ENCODE data around the gene SHISA6. TPM values are rescaled to one million over a fixed set of nuclear protein-coding genes. Genes with fewer than 3 reads are reported as not detected.

The SHISA6 gene
- total RNA-seq (2014; rRNA removed; shearing (Covaris generic)), result not detected in 2 replicates
- not detected in 2 replicates for polyA plus RNA-seq (2015; cell fraction: cytosol; rRNA removed)
- polyA plus RNA-seq (2015; cell fraction: nucleus; rRNA removed), result not detected in 2 replicates

DNA sequence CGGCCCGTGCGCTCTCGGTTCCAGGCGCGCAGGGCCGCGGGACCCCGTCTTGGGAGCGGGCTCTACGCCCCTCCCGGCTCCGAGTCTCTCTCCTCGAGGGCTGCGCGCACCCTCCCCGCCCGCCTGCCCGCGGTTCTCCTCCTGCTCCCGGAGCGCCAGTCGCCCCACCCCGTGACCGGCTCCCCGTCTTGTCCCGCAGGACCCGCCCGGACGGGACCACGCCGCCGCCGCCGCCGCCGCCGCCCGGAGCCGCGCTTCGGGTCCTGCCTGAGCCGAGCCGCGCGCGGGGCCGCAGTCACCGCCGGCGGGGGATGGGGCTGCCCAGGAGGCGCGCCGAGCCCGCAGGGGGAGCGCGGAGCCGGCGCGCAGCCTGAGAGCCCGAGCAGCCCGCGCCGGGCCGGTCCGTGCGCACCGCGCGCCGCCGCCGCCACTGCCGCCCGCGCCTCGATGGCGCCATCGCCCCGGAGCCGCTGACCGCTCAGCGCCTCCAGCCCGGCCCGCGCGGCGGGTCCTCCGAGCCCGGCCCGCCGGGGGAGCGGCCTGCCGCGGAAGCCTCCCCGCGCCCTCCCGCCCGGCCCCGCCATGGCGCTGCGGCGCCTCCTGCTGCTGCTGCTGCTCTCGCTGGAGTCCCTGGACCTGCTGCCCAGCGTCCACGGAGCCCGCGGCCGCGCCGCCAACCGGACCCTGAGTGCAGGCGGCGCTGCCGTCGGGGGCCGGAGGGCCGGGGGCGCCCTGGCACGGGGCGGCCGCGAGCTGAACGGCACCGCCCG lies at the start of gene SHISA6:
Gene SHISA6 (plus strand): TSS at position 373 of the 770 bp plus-strand sequence.
- no peak for DNase-seq (ENCODE audit: low read depth)

DNA sequence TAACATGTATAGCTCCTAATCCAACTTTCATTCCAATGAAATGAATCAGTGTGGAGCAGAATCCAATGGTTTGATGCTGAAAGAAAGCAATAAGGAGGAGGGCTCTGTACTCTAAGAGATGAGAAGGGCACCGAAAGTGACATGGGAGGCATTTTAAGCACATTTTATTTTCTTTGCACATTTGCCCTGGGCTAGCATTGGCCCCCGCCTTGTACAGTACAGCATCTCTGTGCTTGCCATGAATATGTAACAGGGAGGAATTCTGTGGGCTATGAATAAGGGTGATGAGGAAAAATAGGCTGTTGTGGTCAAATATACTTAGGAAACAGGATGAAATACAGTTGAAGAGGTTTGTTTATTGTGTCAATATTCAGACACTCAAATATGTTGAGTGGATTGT lies 45.2 kb upstream of the SHISA6 start:
- DNase-seq (ENCODE audit: low read depth), result no peak

DNA sequence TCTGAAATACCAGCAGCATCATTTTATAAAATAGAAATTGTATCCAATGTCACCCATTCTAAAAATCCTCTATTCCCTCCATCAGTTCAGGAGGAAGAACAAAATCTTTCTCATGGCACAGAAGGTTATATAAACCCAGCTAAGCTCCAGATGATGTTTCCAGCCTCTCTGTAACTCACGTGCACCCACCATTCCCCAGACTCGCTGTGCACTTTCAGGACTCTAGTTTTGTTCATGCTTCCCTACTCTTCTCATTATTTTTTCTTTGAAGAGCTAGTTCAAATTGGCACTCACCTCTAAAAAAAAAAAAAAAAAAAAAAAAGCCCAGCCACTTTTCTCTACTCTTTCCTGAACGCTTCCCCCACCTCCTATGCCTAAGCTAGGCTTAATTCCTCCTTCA lies 36.0 kb upstream of the SHISA6 start:
- DNase-seq (ENCODE audit: low read depth), result no peak

DNA sequence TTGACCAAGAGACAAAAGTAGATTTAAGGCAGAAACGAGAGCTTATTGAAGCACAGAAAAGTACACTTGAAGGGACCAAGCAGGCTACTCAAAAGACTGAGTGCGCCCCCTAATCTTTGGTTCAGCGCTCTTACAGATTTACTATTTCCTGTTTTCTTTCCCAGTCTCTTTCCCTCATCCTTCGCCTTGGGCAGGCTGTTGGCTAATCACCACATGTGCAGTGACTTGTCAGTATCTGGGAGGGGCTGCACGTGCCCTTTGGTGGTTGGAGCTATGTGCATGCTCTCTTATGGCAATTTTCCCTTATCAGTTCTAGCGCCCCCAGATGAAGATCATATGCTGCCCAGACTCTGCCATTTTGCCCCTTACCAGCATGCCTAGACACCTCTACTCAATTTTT lies 35.4 kb upstream of the SHISA6 start:
- no peak for DNase-seq (ENCODE audit: low read depth)

DNA sequence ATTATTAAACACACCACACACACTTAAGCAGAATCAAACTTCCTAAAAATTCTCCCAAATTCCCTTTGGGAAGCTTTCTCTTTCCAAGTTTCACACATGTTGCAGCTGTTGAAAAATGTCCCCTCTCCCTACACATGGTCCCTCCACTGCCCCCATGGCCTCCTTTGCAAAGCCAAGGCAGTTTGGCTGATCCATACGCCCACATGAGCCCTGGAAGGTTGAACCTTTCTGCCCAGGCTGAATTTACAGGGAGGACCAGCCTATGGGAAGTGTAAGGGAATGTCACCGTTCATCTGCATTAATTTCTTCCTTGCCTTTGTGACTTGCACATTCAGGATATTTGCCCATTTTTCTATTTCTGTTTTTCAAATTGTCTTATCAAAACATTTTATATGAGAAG lies 31.1 kb upstream of the SHISA6 start:
- no peak for DNase-seq (ENCODE audit: low read depth)

DNA sequence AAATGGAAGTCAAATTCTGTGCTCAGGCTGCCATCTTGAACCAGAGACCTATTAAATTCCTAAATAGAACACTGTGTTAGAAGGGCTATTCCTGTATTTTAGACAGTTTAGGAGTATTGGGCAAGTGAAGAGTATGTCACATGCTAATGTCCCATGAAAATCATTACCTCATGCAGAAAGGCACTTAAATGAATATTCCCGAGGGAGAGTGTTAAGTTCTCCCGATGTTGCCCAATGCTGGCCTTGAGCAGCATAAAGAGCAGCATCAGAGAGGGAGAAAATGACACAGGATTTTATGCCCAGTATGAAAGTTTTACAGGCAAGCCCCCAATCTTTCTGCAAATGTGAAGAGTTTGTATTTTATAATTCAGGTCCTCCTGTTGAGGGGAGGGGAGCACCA lies 28.2 kb upstream of the SHISA6 start:
- DNase-seq (ENCODE audit: low read depth), result no peak

DNA sequence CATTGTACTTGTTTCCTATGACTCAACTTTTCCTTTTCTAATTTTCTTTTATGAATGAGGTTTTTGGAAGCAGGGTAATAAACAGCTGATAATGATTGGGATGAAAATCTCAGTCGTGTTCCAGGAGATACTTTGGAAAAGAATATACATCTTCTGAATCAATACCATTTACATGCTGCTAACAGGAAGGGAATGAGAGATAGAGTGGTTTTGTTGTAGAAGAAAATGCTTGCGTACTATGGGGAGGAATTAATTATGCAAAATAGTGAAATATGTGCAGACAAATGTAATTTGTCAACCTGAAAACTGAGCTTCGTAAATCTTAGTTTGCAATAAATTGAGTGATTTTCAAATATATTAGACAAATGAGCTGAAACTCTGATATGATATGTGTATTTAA lies 24.0 kb upstream of the SHISA6 start:
- no peak for DNase-seq (ENCODE audit: low read depth)

DNA sequence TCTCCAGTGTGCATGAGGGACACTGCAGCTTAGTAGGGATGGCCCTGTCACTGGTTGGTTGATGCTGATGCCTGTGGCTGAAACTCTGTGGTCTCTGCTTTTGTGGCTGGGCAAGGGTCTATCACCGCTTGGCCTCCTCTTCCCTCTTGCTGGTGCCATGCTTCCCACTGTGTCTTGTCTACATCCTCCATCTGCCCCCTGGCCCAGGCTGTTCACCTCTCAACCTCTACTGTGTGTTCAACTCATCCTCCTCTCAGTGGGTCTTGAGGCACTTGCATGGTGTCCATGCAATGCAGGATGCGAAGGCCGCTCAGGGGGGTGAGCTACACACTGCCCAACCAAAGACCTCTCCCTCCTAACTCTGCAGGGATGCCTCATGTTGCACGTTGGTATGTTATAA lies 19.8 kb upstream of the SHISA6 start:
- no peak for DNase-seq (ENCODE audit: low read depth)

DNA sequence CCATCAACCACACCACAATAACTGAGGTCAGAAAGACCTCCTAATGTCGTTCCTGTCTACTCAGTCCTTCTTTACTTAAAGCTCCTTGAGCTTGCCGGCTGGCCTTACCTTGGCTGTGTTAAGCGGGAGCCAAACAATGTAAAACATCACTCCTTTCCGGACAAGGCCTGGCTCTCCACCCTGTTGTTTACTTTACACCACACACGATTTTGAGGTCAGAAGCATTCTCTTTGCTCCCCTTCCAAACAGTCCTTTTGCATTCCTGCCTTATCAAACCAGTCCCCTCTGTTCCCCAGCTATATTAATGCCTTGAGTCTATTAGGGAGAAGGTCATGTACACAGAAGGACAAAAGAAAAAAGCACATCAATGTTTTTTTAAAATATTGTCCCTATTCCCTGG lies 19.3 kb upstream of the SHISA6 start:
- no peak for DNase-seq (ENCODE audit: low read depth)

DNA sequence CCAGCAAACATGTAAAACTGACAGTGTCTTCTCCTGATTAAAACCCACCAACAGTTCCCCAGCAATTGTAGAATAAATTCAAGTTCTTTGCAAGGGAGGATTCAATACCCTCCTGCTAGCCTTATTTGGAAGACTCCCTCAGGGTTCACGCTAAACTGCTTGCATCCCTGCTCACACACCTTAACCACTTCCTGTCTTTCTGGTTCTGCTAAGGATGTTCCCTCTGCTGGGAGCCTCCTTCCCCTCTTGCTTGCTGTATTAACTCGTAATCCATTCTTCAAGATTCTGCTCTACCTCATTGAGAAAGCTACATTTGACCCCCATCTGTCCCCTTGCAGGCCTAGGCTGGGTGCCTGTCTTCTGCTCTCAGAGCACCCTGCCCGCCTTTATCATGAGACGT lies 2.3 kb upstream of the SHISA6 start:
- DNase-seq (ENCODE audit: low read depth), result no peak

DNA sequence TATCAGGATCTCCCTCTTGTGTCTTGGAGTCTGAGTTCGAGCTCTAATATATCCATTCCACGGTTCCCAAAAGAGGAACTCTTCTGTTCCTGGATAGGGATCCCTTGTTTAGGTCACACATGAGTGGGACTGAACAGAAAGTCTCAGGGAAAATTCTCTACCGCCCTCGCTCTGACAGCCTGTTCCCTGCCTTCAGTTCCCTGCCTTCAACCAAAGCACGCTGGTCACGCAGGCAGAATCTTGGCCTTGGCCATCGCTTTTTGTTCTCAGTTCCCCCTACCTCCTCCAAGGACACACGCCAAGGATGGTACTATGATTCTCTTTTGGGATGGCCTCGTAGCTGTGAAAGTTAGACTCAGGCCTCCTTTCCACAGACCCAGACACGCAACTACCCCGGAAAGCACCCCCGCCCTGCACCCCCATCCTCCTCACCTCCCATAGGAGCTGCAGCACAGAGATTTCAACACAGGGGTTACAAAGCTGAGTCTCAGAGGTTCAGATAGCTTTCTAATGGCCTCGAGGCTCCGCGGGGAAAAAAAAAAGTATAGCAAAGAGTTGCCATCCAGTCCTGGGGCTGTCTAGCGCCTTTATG lies 1.5 kb upstream of the SHISA6 start:
- DNase-seq (ENCODE audit: low read depth), result no peak

DNA sequence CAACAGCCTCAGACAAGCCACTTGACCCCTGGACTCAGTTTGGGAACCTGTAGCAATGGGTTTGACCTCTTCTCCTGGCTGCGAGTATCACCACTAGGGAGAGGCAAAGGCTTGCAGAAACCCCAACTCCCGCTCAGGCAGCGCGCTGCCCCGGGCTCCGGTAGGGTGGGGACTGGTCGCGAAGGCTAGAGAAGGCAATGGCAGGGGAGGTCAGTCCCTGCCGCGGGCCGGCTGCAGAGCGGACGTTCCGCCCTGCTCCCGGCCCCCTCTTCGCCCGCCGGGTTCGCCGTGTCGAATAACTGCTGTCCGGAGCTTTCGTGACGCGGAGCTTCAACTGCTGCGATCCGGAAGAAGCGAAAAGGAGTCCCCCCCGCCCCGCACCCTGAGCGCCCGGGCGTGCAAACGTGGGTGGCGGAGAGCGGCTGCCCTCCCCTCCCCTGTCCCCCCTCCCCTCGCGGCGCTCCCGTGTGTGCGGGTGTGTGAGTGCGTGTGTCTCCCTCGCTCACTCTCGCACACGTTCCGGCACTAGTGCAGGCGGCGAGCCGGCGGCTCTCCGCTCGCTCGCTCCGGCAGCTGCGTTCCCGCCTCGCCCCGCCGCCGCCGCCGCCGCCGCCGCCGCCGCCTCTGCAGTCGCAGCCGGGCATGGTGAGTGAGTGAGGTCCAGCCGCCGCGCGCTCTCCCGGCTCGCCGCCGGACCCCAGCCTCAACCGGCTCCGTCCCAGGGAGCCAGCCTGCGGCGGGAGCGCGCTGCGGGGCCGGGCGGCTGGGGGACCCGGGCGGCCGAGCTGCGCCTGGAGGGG lies 772 bp upstream of the SHISA6 start:
- no peak for DNase-seq (ENCODE audit: low read depth)

DNA sequence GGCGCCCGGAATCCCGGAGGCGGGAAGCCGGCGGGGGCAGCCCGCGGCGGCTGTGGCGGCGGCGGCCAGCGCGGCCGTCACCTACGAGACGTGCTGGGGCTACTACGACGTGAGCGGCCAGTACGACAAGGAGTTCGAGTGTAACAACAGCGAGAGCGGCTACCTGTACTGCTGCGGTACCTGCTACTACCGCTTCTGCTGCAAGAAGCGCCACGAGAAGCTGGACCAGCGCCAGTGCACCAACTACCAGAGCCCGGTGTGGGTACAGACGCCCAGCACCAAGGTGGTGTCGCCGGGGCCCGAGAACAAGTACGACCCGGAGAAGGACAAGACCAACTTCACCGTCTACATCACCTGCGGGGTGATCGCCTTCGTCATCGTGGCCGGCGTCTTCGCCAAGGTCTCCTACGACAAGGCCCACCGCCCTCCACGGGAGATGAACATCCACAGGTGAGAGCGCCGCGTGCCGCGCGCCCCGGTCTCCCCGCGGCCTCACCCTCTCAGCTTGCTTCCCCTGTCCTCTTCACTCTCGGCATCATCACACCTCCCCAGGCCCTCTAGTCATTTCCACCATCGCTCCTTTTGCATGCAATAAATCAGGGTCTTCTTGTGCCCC lies 706 bp downstream of the SHISA6 start:
- no peak for DNase-seq (ENCODE audit: low read depth)

DNA sequence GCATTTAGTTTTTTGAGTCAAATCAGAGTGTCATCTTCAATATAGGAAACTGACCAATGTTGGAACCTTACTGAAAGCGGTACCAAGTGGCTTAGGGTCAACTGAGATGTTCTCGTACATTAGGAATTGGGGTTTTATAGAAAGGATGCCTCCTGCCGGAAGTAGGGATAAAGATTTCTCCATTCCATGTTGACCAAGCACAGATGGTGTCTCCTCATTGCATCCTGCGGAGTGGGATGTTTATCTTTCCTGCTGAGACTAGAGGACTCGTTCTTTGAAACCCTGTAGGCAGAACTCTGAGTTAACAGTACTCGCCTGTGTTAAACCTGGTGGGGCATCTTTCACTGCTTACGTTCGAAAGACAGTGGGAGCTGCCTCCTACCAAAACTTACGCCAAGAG lies 1.4 kb downstream of the SHISA6 start:
- no peak for DNase-seq (ENCODE audit: low read depth)

DNA sequence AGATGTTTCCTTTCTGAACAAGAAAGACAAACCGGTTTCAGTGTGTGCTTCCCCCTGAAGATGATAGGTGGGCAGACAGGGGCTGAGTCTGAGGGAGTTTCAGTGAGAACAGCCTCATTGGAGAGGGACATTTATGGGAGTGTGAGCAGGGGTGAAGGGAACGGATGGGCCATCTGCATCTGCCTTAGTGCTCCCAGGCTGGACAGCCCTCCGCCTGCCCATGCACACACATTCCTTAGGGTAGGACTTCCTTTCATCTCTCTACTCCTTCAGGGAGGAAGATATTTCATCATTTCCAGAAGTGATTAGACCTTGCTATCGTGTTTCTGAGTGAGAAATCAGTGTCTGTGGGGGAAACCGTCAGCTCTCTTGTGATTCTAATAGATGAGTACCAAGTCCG lies 3.8 kb downstream of the SHISA6 start:
- no peak for DNase-seq (ENCODE audit: low read depth)

DNA sequence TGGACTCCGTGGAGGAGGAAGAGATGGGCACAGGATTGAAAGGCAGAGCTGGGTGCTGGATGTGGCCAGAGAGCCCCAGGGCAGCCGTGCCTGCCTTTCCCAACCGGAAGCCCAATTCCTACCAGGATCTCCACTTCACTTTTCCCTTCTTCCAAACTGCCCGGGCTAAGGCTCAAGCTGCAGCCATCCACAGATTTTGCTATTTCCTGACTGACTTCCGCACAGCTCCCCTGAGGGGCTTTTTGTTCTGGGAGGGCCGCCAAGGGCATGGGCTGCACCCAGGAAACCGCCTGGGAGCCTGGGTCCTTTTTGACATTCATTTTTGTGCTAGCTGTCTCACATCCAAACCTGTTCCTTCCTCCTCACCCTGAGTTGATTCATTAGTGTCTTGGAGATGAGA lies 4.2 kb downstream of the SHISA6 start:
- no peak for DNase-seq (ENCODE audit: low read depth)

DNA sequence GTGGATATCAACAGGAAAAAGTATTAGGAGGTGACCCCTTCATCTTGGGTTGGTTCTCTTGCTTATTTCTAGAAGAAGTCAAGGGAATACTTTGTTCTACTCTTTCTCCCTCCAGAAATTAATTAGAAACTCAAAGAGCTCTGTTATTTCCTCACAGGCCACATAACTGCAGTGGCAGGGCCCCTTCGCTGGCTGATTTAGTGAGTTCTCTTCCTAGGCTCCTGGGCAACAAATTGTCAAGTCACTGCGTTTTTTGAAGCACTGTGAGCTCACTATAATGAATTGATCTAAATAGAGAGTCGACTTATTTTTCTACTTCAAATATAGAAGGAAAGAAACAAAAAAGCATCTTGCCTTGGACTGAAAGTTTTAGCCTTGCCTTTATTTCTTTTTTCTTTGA lies 4.8 kb downstream of the SHISA6 start:
- no peak for DNase-seq (ENCODE audit: low read depth)

DNA sequence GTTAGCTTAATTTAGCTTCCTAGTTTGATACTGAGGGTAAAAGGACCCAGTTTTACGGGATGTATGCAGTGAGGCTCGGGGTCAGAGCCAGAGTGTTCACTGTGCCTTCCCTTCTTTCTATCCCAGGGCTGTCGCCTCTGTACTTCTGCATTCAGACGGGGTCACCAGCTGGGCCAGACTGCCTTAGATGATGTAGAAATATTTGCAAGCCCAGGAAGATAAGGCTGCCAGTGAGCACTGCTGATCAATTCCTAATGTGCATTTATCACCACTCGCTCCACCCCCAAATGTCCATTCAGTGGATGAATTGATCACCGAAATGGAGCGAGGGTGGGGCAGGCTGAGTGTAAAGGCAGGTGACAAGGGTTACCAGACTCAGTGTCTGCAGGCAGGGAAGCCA lies 9.1 kb downstream of the SHISA6 start:
- no peak for DNase-seq (ENCODE audit: low read depth)

DNA sequence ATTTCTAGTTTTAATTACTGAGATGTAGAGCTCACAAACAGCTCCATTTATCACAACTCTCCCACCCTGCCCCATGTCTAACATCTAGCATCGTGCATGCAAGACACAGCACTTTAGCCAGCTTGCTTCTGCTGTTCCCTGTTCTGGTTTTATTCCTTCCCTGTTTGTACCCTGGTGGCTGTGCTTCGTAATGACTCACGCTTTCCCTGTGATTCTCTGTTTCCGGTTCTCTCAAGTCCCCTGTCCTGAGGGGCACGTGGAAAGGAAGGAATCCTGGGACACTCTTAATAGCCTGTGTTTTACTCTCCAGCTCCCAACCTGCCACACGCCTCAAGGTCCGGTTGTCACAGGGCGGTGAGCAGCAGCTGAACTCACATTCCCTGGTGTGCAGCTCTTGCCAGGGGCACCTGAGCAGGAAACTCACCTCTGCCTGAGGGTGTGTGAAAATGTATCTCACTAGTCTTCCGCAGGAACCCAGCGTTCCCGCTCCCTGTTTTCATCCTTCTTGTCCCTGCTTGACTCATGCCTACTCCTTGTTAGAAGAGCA lies 10.6 kb downstream of the SHISA6 start:
- DNase-seq (ENCODE audit: low read depth), result peak; percentile 12

DNA sequence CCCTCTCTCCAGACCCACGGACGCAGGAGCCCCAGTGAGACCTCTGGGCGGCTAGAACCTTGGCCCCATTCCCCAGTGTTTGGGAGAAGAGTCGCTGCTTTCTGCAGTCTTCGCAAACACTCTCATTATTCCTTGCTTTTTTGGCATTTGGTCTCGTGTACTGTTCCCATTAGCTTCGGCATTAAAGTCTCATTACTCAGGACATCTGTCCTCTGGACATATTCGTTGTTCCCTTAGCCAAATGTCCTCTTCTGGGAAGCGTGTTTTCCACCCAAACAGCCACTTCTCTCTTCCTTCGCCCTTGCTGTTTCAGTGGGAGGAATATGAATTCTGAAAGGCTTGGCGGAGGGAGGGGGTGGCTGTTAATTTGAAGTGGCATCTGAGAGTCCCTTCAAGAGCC lies 11.1 kb downstream of the SHISA6 start:
- no peak for DNase-seq (ENCODE audit: low read depth)

DNA sequence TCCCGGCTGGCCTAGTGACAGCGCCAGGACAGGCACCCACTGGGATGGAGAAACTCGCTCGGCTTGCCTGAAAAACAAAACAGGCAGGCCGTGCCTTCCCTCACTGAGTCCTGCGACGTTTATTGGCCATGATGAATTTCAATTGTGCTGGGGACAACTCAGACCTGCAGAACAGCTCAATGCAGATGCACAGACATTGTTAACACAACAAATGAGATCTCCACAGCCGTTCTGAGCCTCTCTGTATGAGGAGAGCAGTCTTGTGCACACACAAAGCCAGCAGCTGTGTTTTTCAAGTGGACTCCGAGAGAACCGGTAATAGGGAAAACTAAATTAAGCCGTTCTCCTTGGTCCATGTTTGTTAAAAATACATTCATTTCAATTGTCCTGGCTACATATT lies 15.9 kb downstream of the SHISA6 start:
- DNase-seq (ENCODE audit: low read depth), result no peak

Measured in HT1080 (cell line).